Mesendoderm (in vitro differentiated cells): ENCODE data around the gene MBTD1.

ENCODE experiments used
- DNase-seq: peaks from one replicate; pipeline ENCODE4 v3.0.0; 2013
- H2AK5ac ChIP-seq: 2 replicates; pipeline ENCODE4 v1.6.1; 2013; ENCODE audit warnings: low read length, inconsistent platforms
- H2BK120ac ChIP-seq: 2 replicates; pipeline ENCODE4 v1.6.1; 2013; ENCODE audit warnings: low read depth, mild to moderate bottlenecking, low read length, moderate library complexity, mixed read lengths
- H2BK15ac ChIP-seq: replicated peaks from 2 replicates; pipeline ENCODE4 v1.6.1; 2013; ENCODE audit warnings: low read depth, mild to moderate bottlenecking, moderate library complexity
- H2BK5ac ChIP-seq: 2 replicates; pipeline ENCODE4 v1.6.1; 2013; ENCODE audit warnings: low read length, inconsistent platforms
- H3K18ac ChIP-seq: 2 replicates; pipeline ENCODE4 v1.6.1; 2013; ENCODE audit warnings: mild to moderate bottlenecking, low read length, mixed read lengths
- H3K23ac ChIP-seq: one replicate; pipeline ENCODE4 v1.6.1; 2013; ENCODE audit warnings: low read length
- H3K27ac ChIP-seq: 2 replicates; pipeline ENCODE4 v1.5.1; 2013; ENCODE audit warnings: low read depth, mild to moderate bottlenecking, inconsistent platforms, low read length, moderate library complexity
- H3K27me3 ChIP-seq: 2 replicates; pipeline ENCODE4 v1.6.1; 2013; ENCODE audit warnings: low read length, control low read depth, mild to moderate bottlenecking, inconsistent platforms; ENCODE audit not compliant: insufficient read depth, poor library complexity
- H3K36me3 ChIP-seq: 2 replicates; pipeline ENCODE4 v1.6.1; 2013; ENCODE audit warnings: low read length, inconsistent platforms; ENCODE audit not compliant: control insufficient read depth, insufficient read depth
- H3K4ac ChIP-seq: one replicate; pipeline ENCODE4 v1.6.1; 2013; ENCODE audit warnings: low read depth, mild to moderate bottlenecking, low read length, moderate library complexity
- H3K4me1 ChIP-seq: 2 replicates; pipeline ENCODE4 v1.6.1; 2013; ENCODE audit warnings: low read depth, low read length, inconsistent platforms; ENCODE audit not compliant: control insufficient read depth
- H3K4me2 ChIP-seq: 2 replicates; pipeline ENCODE4 v1.6.1; 2013; ENCODE audit warnings: low read length
- H3K4me3 ChIP-seq: 2 replicates; pipeline ENCODE4 v1.5.1; 2013; ENCODE audit warnings: mild to moderate bottlenecking, low read length
- H3K56ac ChIP-seq: one replicate; pipeline ENCODE4 v1.6.1; 2013; ENCODE audit warnings: low read length
- H3K79me1 ChIP-seq: 2 replicates; pipeline ENCODE4 v1.6.1; 2013; ENCODE audit warnings: low read length, inconsistent platforms
- H3K79me2 ChIP-seq: 2 replicates; pipeline ENCODE4 v1.6.1; 2013; ENCODE audit warnings: mild to moderate bottlenecking, low read length; ENCODE audit not compliant: control insufficient read depth, insufficient read depth
- H3K9ac ChIP-seq: 2 replicates; pipeline ENCODE4 v1.6.1; 2013; ENCODE audit warnings: low read length, inconsistent platforms
- H4K5ac ChIP-seq: one replicate; pipeline ENCODE4 v1.6.1; 2013; ENCODE audit warnings: low read length
- H4K8ac ChIP-seq: one replicate; pipeline ENCODE4 v1.6.1; 2013; ENCODE audit warnings: low read depth, mild to moderate bottlenecking, control low read depth, low read length, moderate library complexity
- WGBS: extraction: QIAGEN DNeasy Blood & Tissue Kit; methylation state at CpG from one replicate; pipeline ENCODE4 v1.1.7; 2013; ENCODE audit warnings: low lambda C conversion rate, missing lambda C conversion rate; ENCODE audit not compliant: insufficient coverage; ENCODE audit errors: extremely low coverage; 5-methylcytosine and 5-hydroxymethylcytosine counted together

MBTD1 gene

GRCh38 chr17:51150932-51151331, 108.9 kb downstream of the MBTD1 start:
- Histone ChIP-seq H3K79me2 (peaks cover 25% of the 10 kb centered on the region), H3K27ac (no peak overlapping the region), H3K18ac (no peak overlapping the region), H4K8ac (no peak overlapping the region), H4K5ac (no peak overlapping the region), H3K9ac (no peak overlapping the region), H2AK5ac (no peak overlapping the region), H3K4me2 (no peak overlapping the region), H3K4me1 (no peaks in the 10 kb centered on the region), H2BK5ac (no peak overlapping the region), H2BK120ac (no peak overlapping the region), H3K56ac (no peak overlapping the region), H3K4ac (no peak overlapping the region), H3K4me3 (no peak overlapping the region), H3K79me1 (peaks cover 2% of the 10 kb centered on the region), H3K27me3 (no peaks in the 10 kb centered on the region), H3K36me3 (peaks cover 2% of the 10 kb centered on the region), H2BK15ac (no peak overlapping the region), H3K23ac (no peak overlapping the region)
- no peak for DNase-seq
- no CpG with 5 or more reads among the region's 5 CpGs for WGBS

DNA sequence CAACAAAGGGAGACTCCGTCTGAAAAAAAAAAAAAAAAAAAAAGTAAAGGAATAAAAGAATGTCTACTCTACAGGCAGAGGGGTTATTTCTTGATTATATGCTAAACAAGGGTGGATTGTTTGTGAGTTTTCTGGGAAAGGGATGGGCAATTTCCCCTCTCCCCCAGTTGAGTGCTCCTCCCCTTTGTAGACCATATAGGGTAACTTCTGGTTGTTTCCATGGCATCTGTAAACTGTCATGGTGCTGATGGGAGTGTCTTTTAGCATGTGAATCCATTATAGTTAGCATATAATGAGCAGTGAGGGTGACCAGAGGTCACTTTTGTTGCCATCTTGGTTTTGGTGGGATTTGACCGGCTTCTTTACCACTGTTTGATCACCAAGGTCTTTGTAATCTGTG, 110.7 kb downstream of the MBTD1 start:
- Histone ChIP-seq H3K27ac (no peak overlapping the region), H2AK5ac (no peak overlapping the region), H3K23ac (no peak overlapping the region), H2BK15ac (no peak overlapping the region), H3K9ac (no peak overlapping the region), H3K4me2 (no peak overlapping the region), H4K8ac (no peak overlapping the region), H3K79me2 (peaks cover 7% of the 10 kb centered on the region), H2BK120ac (no peak overlapping the region), H3K18ac (no peak overlapping the region), H3K27me3 (no peaks in the 10 kb centered on the region), H3K4me1 (no peaks in the 10 kb centered on the region), H2BK5ac (no peak overlapping the region), H3K56ac (no peak overlapping the region), H4K5ac (no peak overlapping the region), H3K4me3 (no peak overlapping the region), H3K36me3 (no peaks in the 10 kb centered on the region), H3K79me1 (no peaks in the 10 kb centered on the region), H3K4ac (no peak overlapping the region)
- peak; percentile 14 for DNase-seq
- WGBS = no CpG with 5 or more reads among the region's 2 CpGs

GRCh38 chr17:51147650-51148049, 112.2 kb downstream of the MBTD1 start:
- WGBS = no CpG with 5 or more reads among the region's 4 CpGs

GRCh38 chr17:51144266-51145022, 115.4 kb downstream of the MBTD1 start:
- Histone ChIP-seq H3K27ac (no peak overlapping the region), H3K9ac (no peak overlapping the region), H3K4me2 (no peak overlapping the region), H4K5ac (no peak overlapping the region), H4K8ac (no peak overlapping the region), H2AK5ac (no peak overlapping the region), H3K23ac (no peak overlapping the region), H3K4ac (no peak overlapping the region), H3K27me3 (no peaks in the 10 kb centered on the region), H3K18ac (no peak overlapping the region), H2BK15ac (no peak overlapping the region), H3K79me2 (no peaks in the 10 kb centered on the region), H2BK120ac (no peak overlapping the region), H3K4me1 (no peaks in the 10 kb centered on the region), H3K79me1 (no peaks in the 10 kb centered on the region), H3K4me3 (no peak overlapping the region), H3K56ac (peak overlapping the region; percentile 6), H2BK5ac (no peak overlapping the region), H3K36me3 (no peaks in the 10 kb centered on the region)
- DNase-seq = peak; percentile 47
- no CpG with 5 or more reads among the region's 6 CpGs for WGBS

More at GRCh38 chr17:51147650-51148049, 112.2 kb downstream of the MBTD1 start:
- H2AK5ac ChIP-seq = no peak overlapping the region
- no peak overlapping the region for H3K56ac ChIP-seq
- no peak overlapping the region for H3K9ac ChIP-seq
- no peak overlapping the region for H2BK5ac ChIP-seq
- H2BK15ac ChIP-seq = no peak overlapping the region
- no peak overlapping the region for H4K8ac ChIP-seq
- no peak overlapping the region for H3K4me2 ChIP-seq
- no peaks in the 10 kb centered on the region for H3K27me3 ChIP-seq
- H4K5ac ChIP-seq = no peak overlapping the region
- no peak overlapping the region for H3K4ac ChIP-seq
- H3K23ac ChIP-seq = no peak overlapping the region
- H3K36me3 ChIP-seq = no peaks in the 10 kb centered on the region
- no peak overlapping the region for H3K27ac ChIP-seq
- H3K4me3 ChIP-seq = no peak overlapping the region
- H3K79me2 ChIP-seq = no peaks in the 10 kb centered on the region
- no peak overlapping the region for H3K18ac ChIP-seq
- H3K4me1 ChIP-seq = no peaks in the 10 kb centered on the region
- DNase-seq = no peak
- no peak overlapping the region for H2BK120ac ChIP-seq
- no peaks in the 10 kb centered on the region for H3K79me1 ChIP-seq

DNA sequence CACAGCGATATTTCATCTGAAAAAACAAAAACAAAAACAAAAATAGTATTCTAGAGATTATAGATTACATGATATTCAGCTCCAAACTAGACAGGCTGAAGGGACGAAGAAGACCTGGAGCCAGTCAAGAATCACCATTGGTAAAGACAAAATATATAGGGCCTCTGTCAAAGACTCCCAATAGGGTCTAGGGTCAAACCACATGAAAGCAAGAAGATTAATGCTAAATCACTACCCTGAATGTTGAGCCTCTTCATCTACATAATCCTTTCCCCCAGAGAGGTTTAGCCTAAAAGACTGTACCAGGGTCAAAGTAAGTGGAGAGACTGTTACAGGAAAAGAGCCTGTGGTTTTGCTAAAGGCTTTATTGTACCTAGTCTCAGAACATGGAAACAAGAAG, 117.3 kb downstream of the MBTD1 start:
- Histone ChIP-seq H3K56ac (no peak overlapping the region), H3K27me3 (no peaks in the 10 kb centered on the region), H2BK120ac (no peak overlapping the region), H3K79me2 (no peaks in the 10 kb centered on the region), H2BK5ac (no peak overlapping the region), H3K4ac (no peak overlapping the region), H3K9ac (no peak overlapping the region), H3K36me3 (no peaks in the 10 kb centered on the region), H4K5ac (no peak overlapping the region), H3K18ac (no peak overlapping the region), H3K27ac (no peak overlapping the region), H2BK15ac (no peak overlapping the region), H3K4me2 (no peak overlapping the region), H3K23ac (no peak overlapping the region), H3K4me3 (no peak overlapping the region), H3K4me1 (no peaks in the 10 kb centered on the region), H2AK5ac (no peak overlapping the region), H3K79me1 (no peaks in the 10 kb centered on the region), H4K8ac (no peak overlapping the region)
- WGBS = no CpG with 5 or more reads among the region's 2 CpGs
- no peak for DNase-seq

DNA sequence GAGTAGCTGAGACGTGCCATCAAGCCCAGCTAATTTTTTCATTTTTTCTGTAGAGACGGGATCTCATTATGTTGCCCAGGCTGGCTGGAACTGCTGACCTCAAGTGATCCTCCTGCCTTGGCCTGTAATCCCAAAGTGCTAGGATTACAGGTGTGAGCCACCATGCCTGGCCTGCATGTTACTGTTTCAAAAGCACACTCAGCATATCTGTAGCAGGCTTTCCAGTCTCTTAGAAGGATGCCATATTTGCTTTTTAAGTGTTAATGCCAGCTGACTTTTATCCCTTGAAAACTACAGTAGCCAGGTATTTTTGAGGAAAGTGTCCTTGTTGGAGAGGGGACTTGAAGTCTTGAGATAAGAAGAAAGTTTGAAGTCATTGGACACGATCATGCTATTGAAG, 123.9 kb downstream of the MBTD1 start:
- Histone ChIP-seq H3K4me3 (no peak overlapping the region), H3K56ac (no peak overlapping the region), H3K23ac (no peak overlapping the region), H3K79me1 (no peaks in the 10 kb centered on the region), H3K79me2 (no peaks in the 10 kb centered on the region), H2BK15ac (no peak overlapping the region), H2BK120ac (no peak overlapping the region), H4K8ac (no peak overlapping the region), H3K4ac (no peak overlapping the region), H3K27me3 (no peaks in the 10 kb centered on the region), H4K5ac (no peak overlapping the region), H3K36me3 (no peaks in the 10 kb centered on the region), H3K27ac (no peak overlapping the region), H3K4me1 (no peaks in the 10 kb centered on the region), H3K4me2 (no peak overlapping the region), H2AK5ac (no peak overlapping the region), H2BK5ac (no peak overlapping the region), H3K18ac (no peak overlapping the region), H3K9ac (no peak overlapping the region)
- DNase-seq = no peak
- no CpG with 5 or more reads among the region's 3 CpGs for WGBS
